GM21786 (cell line): ENCODE results near the gene CCDC127.

Experiments
- ATAC-seq: cut with Tn5 transposase; IDR thresholded peaks from one replicate; pipeline ENCODE4 v1.9.1; 2021; ENCODE audit not compliant: unreplicated experiment

CCDC127 gene

DNA sequence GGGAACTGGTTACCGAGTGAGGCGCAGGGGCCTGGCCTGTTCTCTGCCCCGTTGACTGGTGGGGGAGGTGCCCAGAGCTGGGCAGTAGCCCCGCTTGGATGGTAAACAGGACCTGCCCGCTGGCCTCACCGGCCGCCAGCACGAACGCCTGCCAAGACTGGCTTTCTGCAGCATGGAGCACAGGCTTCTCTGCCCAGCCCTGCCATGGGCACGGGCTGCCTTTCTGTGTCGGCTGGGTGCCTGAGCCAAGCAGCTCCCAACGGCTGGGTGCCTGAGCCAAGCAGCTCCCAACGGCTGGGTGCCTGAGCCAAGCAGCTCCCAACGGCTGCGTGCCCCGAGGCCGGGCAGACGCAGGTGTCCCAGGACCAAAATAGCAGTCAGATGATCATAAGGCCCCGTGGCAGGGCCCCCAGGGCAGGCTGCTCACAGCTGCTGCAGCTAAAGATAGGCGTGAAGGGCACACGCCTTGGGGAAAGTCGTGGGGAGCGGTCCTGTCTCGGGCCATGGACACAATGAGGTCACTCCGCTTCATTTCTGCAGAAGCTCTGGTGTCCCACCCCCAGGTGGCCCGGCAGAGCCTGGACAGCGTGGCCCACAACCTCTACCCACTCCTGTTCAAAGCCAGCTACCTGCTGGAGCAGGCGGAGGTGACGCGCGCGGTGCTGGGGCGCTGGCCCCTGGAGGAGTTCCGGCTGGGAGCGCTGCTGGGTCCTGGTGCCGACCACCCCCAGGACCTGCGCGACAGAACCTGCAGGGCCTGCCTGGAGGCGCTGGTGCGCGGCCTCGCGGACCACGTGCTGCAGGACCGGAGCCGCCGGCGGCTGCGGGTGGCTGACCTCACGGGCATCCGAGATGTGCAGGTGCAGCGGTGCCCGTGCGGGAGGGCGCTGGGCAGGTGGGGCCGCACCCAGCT is 26.7 kb downstream of the CCDC127 start, which contains the start of gene LRRC14B:
TSS of gene LRRC14B (plus strand) at position 460 of the 913 bp plus-strand sequence. CDS start at position 504, 44 bp downstream.
- ATAC-seq, result peak; percentile 49

DNA sequence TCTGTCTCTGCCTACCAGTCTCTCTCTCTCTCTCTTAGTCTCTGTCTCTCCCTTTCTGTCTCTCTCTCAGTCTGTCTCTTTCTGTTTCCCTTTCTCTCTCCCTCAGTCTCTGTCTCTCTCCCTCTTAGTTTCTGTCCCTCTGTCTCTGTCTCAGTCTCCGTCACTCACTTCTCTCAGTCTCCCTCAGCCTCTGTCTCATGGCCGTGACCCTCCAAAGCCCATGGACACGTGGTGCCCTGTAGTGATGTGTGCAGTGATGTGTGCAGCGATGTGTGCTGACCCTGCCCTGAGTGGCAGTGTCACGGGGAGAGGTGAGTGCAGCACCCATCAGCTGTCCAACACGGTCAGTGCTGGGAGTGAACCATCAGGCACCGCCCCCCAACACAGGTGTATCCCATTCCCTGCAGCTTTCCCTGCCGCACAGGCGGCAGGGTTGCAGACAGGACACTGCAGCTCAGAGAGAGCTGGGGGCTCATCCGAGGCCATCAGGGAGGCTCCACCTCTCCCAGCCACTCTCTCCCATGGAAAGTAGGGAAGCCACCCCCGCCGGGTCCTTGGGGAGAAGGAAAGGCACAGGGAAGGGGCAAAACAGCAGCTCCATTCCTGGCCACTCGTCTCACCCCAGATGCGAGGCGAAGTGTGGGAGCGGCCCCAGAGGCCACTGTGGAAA is 27.5 kb downstream of the CCDC127 start:
- peak; percentile 37 for ATAC-seq

GRCh38 chr5:189976-190365 is 28.0 kb downstream of the CCDC127 start:
- no peak for ATAC-seq

GRCh38 chr5:189486-189885 is 28.5 kb downstream of the CCDC127 start:
- ATAC-seq, result no peak

DNA sequence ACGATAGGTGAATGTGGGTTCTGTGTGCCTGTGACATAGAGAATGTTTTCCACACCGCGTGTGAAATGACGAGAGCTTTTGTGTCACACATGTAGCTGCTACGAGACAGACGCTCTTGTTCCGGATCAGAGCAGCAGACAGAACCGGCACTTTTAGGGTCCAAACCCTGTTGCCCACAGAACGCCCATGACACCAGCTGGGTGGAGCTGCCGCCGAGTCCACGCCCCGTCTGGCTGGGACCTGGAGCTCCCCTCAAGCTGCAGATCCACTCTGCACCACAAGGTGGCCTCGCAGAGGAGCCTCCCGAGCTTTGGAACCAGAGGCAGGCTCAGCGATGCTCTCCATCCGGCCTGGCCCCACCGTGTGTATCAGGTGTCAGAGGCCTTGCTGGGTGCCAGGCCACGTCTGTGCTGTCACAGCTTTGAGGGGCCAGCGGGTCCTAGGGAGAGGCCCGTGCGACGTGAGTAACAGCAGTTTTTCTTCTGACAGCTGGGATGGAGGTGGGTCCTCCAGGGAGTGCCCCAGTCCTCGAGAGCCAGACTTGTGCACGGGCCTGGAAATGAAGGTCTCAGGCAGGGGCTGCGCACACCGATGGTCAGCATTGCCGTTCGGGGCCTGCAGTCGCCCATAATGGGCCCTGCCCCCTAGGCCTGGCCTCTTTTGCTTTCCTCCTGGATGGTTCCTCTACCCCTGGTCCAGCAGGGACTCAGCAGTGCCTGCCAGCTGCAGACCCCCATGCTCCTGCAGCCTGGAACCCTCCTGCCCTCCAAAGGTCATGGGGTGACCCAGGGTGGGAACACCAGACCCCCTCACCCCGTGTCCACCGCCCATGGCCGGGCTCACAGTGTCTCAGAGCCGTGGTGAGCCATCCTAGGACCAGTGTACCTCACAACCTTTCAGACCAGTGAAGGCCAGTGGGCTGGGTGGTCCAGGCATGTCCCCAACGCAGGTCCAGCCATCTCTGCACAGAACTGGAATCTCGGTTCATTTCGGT is 29.2 kb downstream of the CCDC127 start:
- peak; percentile 71 for ATAC-seq

DNA sequence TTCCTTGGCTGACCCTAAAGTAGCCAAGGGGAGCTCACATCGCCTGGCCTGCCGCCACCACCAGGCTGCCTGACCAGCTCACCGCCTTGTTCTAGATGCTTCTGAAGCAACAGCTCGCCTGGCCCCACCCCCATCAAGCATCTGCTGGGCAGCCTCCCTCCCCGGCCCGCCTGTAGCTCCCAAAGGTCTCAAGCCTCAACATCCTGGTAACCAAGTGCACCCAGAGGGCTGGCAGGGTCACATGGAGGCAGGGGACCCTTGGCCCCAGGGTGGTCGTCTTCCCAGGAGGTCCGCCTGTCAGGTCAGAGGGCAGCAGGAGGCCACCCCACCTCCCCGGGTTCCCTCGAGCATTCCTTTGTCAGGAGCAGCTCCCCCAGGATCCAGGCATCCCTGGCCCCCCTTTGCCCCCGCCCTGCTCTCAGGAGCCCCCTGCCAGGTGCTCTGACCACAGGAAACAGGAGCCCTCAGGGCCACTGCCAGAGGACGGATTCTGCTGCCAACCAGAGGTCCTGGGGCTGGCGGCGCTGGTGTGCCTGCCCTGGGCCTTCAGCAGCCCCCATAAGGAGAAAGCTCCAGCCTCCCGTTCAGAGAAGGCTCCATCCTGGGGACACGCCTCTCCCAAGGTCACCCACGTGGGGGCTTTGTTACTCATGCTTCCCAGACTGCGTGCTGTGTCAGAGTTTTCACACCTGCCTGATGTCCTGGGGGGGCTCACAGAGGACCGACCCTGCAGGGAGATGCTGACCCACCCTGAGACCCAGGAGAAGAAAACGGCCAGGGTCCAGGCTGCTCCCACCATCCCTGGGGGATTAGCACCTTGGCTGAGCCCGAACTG is 30.1 kb downstream of the CCDC127 start:
- ATAC-seq, result no peak

GRCh38 chr5:187042-187431 is 30.9 kb downstream of the CCDC127 start:
- ATAC-seq, result no peak

DNA sequence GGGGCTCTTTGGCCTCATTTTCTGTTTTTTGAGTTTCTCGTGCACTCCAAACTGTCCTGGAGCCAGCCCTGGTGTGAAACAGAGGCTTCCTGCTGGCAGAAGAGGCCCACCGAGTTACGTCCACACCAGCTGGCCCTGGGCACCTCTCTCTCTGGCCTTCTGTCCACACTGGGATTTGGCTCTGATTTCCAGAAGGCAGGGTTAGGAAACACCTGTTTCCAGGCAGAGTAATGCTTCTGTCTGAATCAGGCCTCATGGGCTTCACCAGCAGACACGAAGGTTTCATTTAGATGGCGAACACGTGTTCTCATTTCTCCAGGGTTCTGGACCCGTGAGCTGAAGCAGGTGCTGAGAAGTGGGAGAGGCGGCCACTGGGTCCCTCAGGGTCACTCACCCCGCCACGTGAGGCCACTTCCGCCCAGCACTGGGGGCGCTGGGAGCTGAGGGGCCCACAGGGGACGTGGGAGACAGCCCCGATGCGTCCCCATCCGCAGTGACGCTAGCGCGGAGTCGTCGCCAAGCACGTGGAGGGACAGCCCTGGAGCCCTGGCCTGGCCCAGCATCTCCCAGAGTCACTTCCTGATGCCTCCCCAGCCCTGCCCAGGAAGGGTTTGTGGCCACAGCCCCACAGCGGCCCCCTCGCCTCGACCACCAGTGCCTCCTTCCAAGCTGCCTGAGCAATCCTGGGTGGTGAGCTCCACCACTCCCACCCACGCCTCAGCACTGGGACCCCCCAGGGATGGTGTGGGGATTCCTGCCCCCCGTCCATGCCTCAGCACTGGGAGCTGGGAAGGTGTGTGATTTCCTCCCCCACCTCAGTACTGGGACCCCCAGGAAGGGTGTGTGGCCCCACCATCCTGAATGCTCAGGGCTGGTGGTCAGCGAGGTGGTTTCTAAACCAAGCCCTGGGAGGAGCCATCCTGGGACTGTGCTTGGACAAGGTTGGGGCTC is 31.6 kb downstream of the CCDC127 start:
- no peak for ATAC-seq

- no peak for ATAC-seq
Observed at GRCh38 chr5:185095-186070, 32.6 kb downstream of the CCDC127 start.

DNA sequence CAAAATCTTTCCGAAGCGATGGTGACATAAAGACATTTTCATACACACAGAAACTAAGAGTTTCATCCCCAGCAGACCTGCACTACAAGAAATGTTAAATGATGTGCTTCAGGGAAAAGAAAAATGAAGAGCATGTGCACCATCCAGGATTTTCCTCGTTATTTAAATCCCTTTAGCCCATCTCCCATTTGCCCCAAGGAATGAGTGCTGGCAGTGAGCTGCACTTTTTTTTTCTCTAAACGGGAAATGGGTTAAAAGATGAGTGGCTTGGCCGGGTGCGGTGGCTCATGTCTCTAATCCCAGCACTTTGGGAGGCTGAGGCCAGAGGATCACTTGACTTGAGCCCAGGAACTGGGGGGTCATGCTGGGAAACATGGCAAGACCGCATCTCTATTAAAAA is 33.5 kb downstream of the CCDC127 start:
- no peak for ATAC-seq

DNA sequence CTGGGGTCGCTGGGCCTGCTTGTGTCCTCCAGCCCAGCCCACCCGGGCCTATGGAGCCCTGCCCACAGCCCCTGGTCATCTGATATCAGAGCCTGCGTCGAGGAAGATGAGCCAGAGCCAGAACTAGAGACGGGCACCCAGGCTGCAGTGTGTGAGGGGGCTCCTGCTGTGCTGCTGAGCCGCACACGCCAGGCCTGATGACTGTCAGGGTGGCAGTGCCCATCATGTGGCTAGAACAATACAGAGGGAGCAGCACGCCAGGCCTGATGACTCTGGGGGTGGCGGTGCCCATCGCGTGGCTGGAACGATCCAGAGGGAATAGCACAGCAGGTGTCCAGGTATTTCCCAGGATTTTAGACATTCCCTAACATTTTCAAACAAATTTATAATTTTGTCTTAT is 35.8 kb downstream of the CCDC127 start:
- no peak for ATAC-seq

DNA sequence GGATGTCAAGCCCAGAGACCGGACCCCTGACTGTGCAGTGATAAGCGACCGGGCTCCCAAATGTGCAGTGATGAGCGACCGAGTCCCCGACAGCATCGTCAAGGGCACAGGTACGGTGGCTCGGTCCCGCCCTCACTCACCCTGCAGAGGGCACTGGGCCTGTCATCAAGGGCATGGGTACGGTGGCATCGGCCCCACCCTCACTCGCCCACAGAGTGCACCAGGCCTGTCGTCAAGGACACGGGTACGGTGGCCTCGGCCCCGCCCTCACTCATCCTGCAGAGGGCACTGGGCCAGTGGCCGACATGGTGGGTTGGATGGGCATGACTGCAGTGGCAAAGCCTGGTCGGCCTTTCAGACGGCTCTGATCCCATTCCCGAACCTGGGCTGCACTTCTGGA is 36.4 kb downstream of the CCDC127 start:
- ATAC-seq, result no peak

DNA sequence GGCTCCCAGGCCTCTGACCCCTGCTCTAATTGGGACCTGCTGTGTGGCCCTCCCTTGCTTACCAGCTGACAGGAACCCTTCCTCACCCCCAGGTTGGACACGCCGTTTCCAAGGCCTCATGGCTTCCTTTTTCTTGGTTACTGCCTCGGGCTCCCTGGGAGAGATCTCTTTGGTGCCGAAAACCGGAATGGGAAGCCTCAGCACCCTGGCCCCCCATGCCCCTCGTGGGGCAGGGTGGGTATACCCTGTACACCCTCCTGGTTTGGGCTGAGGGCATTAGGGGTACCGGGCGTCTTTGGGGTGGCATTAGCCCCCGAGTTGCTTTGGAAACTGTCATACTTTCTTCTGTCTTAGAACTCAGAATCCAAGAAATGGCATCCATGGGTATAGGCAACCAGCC is 36.8 kb downstream of the CCDC127 start:
- ATAC-seq, result no peak

- no peak for ATAC-seq
Observed at GRCh38 chr5:180286-180918, 37.6 kb downstream of the CCDC127 start.

DNA sequence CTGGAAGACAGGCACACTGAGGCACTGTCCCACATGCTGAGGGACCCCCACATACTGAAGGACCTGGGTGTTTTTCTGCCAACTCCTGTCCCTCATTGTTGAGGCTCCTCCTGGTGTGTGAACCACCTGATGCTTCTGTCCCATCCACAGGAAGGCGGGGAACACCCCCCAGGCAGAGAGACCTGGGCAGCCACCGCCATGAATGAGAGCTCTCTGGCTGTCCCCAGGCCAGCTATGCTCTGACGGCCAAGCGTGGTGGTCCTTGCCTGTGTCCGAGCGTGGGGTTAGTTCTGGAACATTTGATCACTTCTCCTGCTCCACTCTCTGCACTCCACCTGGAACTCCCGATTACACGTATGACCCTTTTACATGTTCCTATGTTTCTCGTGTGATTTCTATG is 38.6 kb downstream of the CCDC127 start:
- no peak for ATAC-seq

DNA sequence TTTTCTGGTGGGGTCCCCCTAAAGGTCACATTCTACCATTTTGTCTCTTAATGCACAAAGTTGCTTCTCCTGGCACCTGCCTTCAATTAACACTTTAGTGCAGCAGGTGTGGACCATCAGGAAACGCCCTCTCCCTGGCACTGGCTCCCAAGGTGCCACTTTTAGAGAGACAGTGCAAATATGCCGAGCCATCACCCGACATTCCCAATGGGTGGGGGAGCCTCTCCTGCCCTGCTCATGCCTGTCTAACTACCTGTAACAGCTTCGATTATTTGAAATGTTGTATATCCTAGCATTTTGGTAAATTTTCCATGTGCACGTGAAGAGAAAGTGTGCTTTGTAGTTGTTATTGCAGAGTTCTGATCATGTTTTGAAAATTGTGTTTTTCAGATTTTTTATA is 39.8 kb downstream of the CCDC127 start:
- ATAC-seq, result no peak

- no peak for ATAC-seq
Observed at GRCh38 chr5:176296-176823, 41.6 kb downstream of the CCDC127 start.
